NCI-H774 (cell line): ENCODE data around the gene COPG2.
A peak's percentile ranks its signal among the peaks of the same experiment; 100 is the strongest.

Source experiments
- DNase-seq: peaks from one replicate; lab custom pipeline; 2025; lab: John Stamatoyannopoulos, UW

Gene COPG2

DNA sequence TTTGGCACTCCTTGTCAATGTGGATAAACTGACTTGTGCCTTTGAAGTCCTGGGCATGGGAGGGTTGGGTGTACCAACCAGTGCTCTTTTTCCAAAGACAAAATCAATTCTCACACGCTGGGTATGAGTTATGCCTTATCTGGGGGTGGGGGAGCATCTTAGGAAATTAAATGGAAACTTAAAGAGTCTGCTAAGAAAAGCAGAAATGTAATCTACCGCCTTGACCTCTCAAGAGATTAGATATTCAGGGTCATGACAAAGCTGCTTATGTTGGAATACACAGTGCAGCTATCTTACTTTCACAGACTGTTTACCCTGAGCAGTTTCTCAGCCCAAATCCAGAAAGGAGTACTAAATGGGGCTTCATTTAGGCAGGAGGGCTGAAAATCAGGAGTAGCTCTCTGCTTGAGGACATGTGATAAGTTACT, 174.1 kb downstream of the COPG2 start:
- no peak for DNase-seq

DNA sequence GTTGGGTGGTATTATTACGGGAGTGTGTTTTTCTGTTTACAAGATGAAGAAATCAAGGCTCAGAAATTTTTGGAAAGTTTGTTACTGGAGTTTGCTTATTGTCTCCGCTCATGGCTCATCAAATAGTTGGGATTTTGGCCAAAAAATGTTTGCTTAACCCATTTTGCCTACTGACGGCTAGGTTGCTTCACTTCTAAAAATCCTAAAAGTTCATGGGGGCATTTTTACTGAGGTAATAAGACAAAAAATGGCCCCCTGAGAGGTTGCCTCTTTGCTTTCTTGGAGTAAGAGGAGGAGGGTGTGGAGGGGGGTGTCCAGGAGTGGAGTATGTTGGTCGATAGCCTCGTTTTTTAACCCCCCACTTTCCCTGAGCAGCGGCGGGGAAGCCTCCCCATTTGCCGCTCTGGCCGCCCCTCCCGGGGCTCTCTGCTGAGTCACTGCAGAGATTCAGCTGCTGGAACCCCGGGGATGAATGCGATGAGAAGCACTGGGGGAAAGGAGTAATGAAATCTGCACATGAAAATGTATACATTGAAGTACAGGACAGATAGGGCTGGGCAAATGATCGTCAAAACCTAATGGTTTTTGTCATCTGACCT, 175.2 kb downstream of the COPG2 start:
- DNase-seq: no peak

DNA sequence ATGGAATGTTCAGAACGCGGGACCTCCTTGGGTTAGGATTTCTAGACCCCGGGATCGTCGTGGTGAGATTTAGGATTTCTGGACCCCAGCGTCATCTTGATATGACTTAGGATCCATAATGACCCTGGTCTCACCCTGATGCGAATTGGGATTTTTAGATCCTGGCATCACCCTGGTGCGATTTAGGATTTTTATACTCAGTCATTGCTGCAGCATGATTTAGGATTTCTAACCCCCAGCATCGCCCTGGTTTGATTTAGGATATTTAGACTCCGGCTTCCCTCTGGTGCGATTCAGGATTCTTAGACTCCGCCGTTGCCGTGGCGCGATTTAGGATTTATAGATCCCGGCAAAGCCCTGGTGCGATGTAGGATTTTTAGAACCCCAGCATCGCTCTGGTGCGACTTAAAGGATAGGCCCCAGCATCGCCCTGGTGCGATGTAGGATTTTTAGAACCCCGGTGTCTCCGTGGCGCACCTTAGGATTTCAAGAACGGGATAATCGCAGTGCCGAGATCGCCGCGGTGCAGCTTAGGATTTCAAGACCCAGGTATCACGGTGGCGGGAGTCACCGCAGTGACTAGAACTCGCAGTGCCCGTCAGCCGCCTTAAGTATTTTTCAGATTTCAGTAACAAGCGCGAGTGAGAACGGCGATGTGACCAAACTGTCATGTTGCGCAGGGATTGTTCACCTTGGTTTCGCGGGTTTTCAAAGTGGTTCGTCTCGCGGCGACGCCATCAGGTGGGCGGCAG, 175.8 kb downstream of the COPG2 start:
- no peak for DNase-seq

DNA sequence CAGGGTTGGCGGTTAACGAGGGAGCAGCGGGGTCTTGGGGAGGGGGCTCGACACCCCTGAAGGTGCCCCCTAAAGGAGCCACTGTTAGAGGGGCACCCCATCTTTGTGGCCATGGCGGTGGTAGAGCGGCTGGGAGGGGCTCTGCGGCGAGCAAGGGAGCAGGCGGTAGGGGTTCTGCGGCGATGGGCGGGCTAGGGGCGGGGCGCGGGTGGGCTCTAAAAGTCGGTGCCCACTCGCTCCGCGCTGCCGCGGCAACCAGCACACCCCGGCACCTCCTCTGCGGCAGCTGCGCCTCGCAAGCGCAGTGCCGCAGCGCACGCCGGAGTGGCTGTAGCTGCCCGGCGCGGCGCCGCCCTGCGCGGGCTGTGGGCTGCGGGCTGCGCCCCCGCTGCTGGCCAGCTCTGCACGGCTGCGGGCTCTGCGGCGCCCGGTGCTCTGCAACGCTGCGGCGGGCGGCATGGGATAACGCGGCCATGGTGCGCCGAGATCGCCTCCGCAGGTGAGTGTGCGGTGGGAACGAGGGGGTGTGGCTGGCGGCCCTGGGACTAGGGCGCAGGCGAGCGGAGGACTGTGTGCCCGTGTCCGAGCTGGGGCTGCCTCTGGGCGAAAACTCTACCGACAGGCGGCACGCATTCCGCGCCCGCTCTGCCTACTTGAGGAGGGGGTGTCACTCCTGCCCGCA, 176.6 kb downstream of the COPG2 start, which contains the start of gene MEST:
Gene MEST (plus strand): TSS at position 245 of the 682 bp plus-strand sequence. CDS start 229 bp downstream, at position 474.
- no peak for DNase-seq

DNA sequence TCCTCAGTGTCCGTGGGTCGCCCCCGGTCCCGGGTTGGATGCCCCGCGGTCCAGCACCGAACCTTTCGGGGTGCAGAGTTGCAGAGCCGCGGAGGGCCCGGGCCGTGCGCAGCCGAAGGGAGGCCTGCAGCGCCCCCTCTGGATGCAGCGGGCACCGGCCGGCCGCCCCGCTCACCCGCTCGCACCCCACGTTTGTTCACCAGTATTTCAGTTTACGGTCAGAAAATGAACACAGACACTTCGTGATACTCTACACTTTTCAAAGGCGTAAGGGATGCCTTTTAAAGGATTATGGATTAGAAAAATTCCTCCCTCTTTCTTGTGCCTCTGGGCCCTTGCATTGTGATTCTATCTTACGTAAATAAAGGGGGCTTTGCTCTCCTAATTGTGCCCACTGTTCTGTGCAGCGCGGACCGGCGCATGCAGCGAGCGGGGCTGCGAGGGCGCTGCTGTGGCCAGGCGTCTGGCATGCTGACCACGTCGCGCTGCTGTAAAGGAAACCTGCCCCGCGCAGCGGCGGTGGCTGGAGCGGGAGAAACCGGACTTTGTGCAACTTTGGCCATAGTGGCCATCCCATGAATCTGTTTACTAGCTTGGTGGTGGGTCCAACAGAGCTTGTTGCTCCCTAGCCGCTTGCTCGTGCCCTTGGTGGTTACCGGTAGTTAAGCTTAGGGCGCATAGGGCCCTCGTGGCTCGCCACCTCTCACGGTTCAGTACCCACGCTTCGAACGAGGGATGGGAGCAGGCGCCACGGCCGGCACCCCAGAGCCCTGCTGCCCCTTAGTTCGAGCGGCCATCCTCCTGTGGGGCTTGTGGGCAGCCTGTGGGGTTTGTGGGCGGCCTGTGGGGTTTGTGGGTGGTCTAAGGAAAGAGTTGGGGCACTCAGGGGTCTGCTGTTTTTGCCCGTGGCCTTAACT, 177.4 kb downstream of the COPG2 start:
- no peak for DNase-seq

DNA sequence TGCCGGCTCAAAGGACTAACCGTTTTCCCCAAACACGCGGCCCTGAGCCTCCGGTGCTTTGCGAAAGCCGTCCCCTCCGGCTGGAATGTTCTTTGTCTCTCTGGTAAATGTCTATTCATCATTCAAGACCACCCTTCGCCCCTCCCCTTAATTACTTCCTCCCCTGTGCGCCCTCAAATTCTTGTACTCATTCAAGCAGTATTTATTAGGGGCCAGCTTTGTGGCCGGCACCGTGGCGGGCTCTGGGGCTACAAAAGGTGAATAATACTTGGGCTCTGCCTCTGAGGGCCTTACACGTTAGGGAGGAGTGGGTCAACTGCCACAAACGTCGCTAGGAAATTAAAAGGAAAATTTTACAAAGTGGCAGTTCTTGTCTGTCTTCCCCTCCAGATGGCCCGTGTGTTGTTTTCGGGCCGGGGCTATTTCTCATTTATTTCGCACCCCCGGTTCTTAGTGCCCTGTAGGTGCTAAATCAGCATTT, 178.2 kb downstream of the COPG2 start:
- no peak for DNase-seq

DNA sequence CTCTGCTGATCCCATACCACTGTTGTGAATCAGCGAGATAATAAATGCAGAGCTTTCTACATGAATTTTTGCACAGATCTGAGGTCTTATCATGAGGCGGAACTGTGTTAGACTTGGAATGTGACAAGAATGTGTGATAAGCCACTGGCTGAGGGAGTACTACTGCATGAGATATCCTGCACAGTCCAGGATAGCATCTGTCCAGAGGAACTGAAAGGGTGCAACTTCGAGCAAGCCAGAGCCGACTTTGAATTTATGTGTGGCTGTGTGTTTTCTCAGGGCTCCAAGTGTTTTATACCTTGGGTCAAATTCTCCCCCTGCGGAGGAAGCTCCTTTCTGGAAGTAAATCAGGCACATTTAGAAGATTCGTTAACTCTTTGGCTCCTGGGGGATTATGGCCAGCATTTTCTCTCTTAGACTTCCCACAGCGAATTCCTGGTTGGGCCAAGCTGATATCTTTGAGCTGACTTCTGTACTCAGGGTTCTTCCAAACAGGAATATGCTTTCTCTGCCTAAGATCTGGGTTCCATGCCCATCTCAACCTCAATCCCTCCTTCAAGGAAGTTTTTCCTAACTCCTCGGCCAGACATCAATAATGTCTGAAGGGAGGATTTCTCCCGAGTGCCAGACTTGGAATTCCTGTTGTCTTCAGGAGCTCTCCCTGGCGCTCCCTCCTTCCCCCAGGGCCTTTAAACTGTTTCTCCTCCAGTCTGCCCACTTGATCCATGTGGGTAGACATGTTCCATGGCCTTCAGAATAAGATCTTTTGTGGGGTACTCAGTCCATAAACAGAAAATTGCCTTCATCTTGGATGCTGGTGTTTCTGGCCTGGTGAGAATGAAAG, 179.2 kb downstream of the COPG2 start:
- DNase-seq: no peak

DNA sequence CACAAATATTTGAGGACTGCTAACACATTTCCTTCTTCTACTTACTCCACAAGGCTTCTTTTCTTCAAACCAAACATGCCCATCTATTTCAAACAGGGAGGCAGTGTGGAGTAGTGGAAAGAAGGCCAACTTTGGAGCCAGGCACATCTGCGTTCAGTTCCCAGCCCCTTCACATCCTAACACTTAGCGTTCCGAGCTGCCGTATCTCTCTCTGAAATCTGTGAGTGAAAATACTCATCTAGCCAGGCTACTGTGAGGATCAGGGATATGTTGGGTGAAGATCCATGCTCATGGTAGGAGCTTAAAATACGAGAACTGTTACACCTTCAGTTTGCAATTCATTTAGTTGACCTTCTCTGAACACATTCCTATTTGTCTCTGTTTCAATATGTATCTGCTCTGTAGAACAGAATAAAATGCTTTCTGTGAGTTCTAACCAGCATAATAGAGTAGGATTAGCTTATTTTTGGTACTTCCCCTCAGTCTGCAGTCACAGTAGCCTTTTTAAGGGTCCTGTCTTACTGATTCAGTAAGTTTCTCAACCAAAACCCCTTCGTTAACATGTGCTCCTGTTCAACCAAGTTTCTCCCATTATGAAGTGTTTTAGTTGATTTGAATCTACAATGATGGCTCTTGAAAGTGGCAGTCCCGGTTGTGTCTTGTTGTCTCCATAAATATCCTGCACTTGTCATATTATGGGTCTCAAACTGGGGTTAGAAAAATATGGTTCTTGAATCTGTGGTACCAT, 180.0 kb downstream of the COPG2 start:
- no peak for DNase-seq

DNA sequence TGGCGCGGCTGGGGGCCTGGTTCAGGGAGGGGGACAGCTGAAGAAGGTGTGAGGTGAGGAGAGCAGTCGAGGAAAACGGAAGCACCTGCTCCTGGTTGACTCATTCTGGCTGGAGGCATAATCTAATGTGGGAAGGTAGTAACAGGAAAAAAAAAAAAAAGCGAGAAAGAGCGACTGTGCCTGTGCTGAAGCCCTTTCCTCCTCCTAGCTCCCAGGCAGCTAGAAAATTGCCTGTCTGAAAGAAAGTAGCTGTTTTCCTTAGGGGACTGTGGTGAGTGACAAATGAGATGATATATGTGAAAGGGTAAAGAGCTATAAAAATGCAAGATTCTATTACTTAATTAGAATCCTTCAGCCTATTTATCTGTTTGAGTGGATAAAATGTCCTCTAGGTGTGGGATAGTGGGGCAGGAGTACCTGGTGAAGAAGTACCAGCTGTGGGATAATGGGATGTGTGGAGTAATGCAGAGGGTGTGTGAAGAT, 181.6 kb downstream of the COPG2 start:
- DNase-seq: no peak

DNA sequence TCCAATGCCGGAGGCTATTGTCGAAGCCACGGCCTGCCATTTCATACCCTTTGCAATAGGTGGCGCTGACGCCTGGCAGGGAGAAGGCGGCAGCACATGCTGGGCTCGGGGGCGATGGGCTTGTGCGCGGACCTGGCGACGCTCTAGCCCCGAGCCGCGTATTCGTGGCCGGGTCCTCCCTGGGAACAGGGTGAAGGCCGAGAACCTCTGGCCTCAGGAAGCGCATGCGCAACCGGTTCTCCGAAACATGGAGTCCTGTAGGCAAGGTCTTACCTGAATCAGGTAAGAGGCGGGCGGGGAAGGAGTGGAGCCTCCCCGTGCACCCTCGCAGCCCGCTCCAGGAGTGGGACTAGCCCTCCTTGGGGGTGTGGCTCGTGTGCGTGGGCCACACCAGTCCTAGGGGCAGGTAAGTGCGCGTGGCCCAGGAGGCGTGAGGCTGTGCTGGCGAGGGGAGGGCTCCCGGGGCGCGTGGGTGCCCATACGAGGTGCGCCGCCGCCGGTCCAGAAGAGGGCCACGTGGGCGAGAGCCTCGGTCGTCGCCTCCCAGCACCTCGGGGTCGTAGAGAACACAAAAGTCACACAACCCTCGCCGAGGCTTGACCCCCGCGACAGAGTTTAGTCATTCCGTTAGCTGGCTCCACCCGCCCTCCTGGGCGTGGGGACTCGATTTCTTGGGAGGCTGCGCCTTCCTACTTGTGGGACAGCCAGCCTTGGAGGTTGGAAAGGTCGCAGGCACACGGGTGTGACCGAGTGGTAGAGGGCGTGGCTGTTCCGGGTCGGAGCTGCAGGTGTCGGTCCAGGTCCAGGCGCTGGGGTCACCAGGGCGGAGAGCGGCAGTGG, 182.2 kb downstream of the COPG2 start:
- DNase-seq: peak; percentile 91

DNA sequence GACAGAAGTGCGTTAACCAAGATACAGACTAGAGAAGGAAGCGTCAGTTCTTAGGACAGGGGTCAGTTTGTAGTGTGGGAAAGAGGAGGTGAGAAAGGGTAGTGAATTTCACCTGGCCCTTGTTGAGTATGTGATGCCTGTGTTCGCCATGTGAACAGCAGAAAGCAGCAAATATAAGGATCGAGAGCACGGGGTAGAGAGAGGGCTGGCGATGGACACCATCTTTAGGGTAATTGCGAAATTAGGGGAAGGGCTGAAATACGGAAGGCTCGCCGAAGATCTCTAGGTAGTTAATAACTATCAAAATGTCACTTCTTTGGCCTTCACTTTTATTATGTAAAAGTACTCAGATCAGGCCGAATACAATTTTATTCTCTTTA, 182.8 kb downstream of the COPG2 start:
- no peak for DNase-seq

DNA sequence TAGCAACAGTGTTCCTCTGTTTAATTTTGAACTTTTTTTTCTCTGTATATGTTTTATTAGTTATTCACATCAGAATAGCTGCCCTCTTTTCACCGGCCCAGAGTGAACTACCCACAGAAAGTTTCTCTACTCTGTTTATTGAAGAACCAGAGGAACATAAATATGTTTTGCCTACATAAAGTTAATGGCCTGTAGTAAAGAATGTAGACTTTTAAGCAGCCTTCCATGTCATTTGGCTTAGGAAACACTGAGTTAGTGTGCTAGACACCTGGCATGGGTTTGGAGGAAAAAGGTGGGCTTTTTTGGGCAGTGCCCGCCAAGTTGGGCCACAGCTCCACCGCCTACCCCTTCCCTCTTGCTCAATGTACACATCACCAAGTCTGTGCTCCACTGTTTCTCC, 185.5 kb downstream of the COPG2 start:
- DNase-seq: no peak

DNA sequence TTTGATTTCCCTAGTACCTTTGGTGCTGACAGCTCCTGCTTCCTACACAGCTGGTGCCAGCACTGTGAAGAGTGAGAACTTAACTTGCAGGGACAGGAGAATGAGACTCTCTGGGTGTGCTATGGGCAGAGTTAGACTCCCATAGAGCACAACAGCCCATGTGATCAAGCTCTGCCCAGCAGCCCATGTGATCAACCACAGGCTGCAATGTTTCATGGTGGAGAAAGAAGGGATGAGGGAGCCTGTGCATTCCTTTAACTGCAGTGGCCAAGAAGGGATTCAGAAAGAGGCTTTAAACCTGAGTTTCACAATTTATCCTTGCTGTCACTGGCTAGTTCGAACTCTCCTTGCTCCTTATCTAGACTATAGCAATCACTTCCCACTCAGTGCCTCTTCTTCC, 186.7 kb downstream of the COPG2 start:
- DNase-seq: no peak

DNA sequence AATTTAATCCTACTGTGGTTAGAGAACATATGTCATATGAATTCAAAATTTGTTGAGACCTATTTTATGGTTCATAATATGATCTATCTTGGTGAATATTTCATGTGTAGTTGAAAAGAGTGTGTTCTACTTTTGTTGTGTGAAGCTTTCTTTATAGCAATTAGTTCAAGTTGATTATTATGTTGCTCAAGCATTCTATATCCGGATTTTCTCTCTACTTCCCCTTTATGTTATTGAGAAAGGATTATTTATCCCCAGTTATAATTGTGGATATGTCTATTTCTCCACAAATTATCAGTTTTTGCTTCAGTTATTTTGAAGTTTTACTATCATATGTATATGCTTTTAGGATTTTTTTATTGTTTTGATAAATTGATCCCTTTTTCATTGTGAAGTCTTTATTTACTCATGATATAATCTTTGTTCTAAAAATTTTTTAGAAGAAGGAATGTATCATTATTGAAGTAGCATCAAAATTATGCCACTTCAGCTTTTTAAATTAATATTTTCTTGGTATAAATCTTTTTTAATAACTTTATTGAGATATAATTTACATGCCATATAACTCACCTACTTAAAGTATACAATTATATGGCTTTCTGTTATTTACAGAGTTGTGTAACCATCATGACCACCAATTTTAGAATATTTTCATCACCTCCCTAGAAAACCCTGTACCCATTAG, 188.7 kb downstream of the COPG2 start:
- DNase-seq: no peak

DNA sequence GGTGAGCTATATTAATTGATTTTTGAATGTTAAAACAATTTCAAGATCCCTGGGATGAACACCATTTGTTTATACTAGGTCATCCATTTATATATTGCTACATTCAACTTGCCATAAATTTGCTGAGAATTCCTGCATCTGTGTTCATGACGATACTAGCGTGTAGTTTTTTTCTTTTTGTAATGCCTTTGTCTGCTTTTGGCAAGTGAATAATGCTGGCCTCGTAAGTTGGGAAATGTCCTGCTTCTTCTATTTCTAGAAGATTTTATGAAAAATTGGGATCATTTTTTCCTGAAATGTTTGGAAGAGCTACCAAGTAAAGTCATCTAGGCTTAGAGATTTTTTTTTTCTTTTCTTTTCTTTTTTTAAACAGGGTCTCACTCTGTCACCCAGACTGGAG, 189.6 kb downstream of the COPG2 start:
- DNase-seq: no peak

DNA sequence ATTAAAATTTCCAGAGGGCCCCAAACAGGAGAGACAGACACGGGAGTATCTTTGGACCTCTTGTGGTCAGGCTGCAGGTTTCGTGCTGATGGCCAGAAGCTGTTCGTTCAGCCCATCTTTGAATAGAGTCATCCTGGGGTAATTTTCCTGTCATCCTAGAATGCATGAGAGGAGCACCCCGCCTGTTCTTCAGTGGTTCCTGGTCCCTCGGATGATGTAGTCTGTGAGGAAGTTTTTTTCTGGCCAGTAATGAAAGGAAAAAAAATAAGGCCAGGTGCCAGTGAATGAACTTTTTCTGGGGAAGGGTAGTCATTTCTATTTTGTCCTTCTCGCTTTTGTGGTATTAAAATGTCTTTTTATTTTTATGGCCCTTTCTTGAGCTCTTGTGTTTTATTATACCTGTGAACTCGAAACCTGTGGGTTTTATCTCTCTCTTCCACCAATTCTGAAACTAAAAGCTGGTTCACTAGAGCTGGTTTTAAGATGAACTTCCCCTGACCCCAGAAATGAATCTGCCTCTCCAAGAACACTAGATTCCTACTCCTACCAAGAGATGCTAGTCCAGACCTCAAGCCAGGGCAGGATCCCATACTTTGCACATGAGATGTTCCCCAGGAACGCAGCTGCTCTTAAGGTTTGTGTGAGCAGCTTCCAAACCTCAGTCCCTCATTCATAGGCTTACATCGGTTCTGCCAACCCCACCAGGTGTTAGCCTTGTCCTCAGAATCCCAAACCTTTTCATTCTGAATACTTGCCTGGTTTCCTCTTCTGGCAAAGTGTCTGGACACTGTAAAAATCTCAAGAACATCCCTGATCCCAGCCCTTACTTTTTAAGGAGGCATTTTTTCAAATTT, 192.0 kb downstream of the COPG2 start:
- DNase-seq: no peak

DNA sequence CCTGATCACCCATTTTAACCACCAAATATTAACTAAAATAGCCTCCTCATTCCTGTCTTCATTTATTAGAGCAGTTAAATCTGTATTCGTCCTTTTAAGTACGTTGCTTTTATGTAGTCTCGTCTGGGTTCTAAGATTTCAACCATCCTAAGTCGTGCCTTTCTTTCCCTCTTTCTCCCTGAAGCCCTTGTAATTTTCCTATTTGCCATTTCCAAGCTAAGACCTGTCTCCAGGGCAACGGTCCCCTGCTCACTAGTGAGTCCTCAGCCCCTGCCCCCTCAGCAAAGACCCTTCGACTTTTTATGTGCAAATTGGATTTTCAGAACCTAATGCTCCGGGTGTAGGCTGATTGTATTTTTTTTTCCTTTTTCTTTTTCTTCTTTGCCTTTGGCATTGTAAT, 192.8 kb downstream of the COPG2 start:
- DNase-seq: no peak

DNA sequence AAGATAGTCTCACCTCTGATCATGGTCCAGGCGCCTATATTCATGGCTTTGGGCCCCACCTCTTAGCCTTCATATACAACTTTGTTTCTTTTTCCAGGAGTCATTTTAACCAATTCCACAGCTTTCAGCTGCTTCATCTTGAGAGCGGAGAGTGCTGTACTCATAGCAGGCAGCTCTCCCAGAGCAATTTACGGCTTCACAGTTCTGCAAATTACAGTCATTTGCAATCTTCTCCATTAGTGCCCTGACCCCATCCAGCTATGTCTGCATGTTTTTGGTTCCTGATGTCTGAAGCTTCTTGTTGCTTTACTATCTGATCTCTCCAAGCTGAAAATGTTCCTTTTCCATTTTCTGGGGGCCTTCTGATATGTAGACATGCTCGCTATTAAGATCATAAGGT, 194.7 kb downstream of the COPG2 start:
- DNase-seq: no peak
